Muscle layer of duodenum (tissue), 2 donors: ENCODE measurements around the gene XYLT1.

Experiments
- H3K27ac ChIP-seq: one replicate; pipeline ENCODE4 v1.7.0; 2013; ENCODE audit warnings: mild to moderate bottlenecking, low read length
- H3K27me3 ChIP-seq: one replicate; pipeline ENCODE4 v1.7.0; 2013; ENCODE audit warnings: low read depth, mild to moderate bottlenecking, control low read depth, low read length
- H3K36me3 ChIP-seq, 2 donors: one replicate each; pipeline ENCODE4 v1.7.0; 2013; ENCODE audit warnings: low read length in 2 of 2, control low read depth in 1 of 2, mild to moderate bottlenecking in 1 of 2; ENCODE audit not compliant: insufficient read depth in 2 of 2, control insufficient read depth in 1 of 2
- H3K4me1 ChIP-seq, 2 donors: one replicate each; pipeline ENCODE4 v1.7.0; 2013; ENCODE audit warnings: low read length in 2 of 2, mild to moderate bottlenecking in 2 of 2, control low read depth in 1 of 2, moderate library complexity in 1 of 2; ENCODE audit not compliant: insufficient read depth in 2 of 2, control insufficient read depth in 1 of 2
- H3K4me3 ChIP-seq, 2 donors: one replicate each; pipeline ENCODE4 v1.7.0; 2013; ENCODE audit warnings: low read length in 2 of 2, low read depth in 1 of 2, mild to moderate bottlenecking in 1 of 2
- H3K9me3 ChIP-seq, 2 donors: one replicate each; pipeline ENCODE4 v1.7.0; 2013; ENCODE audit warnings: low read length in 2 of 2, control low read depth in 1 of 2, mild to moderate bottlenecking in 1 of 2; ENCODE audit not compliant: control insufficient read depth in 1 of 2
- donor health status: healthy.

The XYLT1 gene

DNA sequence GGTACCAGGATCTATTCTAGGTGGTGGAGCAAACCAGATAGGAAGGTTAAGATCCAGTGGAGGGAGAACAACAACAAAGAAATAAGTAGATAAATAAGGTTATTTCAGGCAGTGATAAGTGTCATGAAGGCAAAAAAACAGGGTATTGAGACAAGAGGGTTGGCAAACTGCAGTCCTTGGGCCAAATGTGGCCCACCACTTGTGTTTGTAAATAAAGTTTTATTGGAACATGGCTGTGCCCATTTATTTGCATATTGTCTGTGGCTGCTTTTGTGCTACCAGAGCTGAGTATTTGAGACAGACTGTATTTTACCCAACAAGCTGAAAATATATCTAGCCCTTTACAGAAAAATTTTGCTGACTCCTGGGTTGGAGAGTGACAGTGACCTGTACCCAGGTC lies 361.3 kb downstream of the XYLT1 start:
- Histone ChIP-seq H3K4me1 (no peaks in the 10 kb centered on the region), H3K27me3 (no peaks in the 10 kb centered on the region), H3K36me3 (peaks cover 6 to 16% of the 10 kb centered on the region in 2 donors), H3K4me3 (no peak overlapping the region), H3K27ac (no peak overlapping the region), H3K9me3 (no peaks in the 10 kb centered on the region)

DNA sequence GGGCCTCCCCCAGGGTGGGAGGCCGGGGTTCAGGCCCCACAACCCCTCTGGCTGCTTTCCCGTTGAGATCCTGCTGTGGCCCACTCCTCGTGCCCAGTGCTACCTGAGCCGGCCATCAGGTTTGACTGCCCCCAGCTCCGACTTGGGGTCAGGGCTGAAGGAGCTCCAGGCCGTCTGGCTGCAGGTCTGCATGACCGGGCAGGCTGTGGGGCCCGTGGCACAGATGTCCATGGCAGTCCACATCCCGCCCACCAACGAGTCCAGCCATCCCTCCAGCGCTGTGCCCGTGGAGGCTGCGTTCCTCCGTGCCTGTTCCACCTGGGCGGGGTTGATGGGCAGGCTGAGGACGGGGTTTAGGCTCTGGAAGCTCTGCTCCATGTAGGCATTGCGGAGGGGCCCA lies 362.2 kb downstream of the XYLT1 start:
- no peaks in the 10 kb centered on the region for H3K27me3 ChIP-seq
- no peaks in the 10 kb centered on the region for H3K4me1 ChIP-seq
- H3K36me3 ChIP-seq = peaks cover 6 to 8% of the 10 kb centered on the region in 2 donors
- H3K4me3 ChIP-seq = no peak overlapping the region
- no peaks in the 10 kb centered on the region for H3K9me3 ChIP-seq
- no peak overlapping the region for H3K27ac ChIP-seq

- H3K4me1 ChIP-seq = no peaks in the 10 kb centered on the region
- H3K9me3 ChIP-seq = no peaks in the 10 kb centered on the region
- no peaks in the 10 kb centered on the region for H3K27me3 ChIP-seq
- H3K27ac ChIP-seq = no peak overlapping the region
- no peak overlapping the region for H3K4me3 ChIP-seq
- peaks cover 6 to 8% of the 10 kb centered on the region in 2 donors for H3K36me3 ChIP-seq
Observed at GRCh38 chr16:17107450-17107849, 363.3 kb downstream of the XYLT1 start.

DNA sequence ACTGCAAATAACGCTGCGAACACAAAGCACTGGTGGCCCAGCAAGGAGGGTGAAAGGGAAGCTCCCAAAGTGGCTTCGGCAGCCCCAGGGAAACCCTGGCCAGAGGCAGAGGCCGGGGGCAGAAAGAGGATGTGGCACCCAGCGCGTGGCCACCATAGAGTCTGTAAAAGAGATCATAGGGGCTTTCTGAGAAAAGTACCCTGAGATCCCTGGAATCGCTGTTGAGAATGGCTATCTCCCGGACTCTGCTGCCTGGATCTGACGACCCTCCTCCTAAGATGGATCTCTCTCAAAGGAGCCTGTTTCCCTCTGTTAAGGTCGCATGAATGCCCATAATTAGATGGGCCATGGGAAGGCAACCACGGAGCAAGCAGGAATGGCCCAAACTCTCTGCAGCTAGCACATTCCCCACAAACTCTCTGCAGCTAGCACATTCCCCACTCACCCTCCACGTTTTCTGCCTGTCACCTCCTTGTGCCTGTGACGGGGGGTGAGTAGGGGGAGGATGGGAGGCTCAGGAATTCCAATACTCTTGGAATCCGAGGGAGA lies 364.4 kb downstream of the XYLT1 start:
- H3K9me3 ChIP-seq = no peaks in the 10 kb centered on the region
- H3K4me3 ChIP-seq = no peak overlapping the region
- no peaks in the 10 kb centered on the region for H3K27me3 ChIP-seq
- peaks cover 6 to 8% of the 10 kb centered on the region in 2 donors for H3K36me3 ChIP-seq
- no peaks in the 10 kb centered on the region for H3K4me1 ChIP-seq
- no peak overlapping the region for H3K27ac ChIP-seq

DNA sequence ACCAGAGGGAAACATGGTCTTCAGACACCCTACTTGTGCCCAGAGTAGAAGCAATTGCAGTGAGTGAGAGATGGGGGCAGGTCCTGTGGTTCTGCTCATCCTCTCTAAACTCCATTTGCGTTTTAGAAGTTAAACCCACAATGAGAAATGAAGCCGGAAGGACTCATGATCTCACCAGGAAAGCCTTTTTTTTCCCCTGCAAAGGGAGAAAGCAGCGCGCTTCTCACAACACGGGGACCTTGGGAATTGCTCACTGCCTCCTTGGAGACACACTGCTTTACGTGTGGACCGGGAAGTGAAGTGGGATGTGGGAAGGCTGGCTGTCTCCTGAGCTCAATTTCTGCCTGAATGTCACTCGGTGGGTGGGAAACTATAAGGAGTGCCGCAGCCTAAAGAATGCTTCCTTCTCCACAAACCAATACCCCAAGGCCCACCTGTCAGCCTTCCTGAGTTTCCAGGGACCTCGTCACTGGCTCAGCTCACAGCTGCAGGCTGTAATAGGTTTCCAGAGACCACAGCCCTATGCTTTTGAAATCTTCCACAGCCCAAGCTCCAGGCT lies 365.4 kb downstream of the XYLT1 start:
- Histone ChIP-seq H3K4me3 (no peak overlapping the region), H3K9me3 (no peaks in the 10 kb centered on the region), H3K36me3 (peaks cover 6 to 8% of the 10 kb centered on the region in 2 donors), H3K27me3 (no peaks in the 10 kb centered on the region), H3K4me1 (no peaks in the 10 kb centered on the region), H3K27ac (no peak overlapping the region)

- H3K4me3 ChIP-seq = no peak overlapping the region
- H3K9me3 ChIP-seq = no peaks in the 10 kb centered on the region
- no peaks in the 10 kb centered on the region for H3K27me3 ChIP-seq
- no peak overlapping the region for H3K27ac ChIP-seq
- H3K36me3 ChIP-seq = peaks cover 6% of the 10 kb centered on the region in 2 donors
- no peaks in the 10 kb centered on the region for H3K4me1 ChIP-seq
Observed at GRCh38 chr16:17104654-17105053, 366.1 kb downstream of the XYLT1 start.

- Histone ChIP-seq H3K4me1 (no peaks in the 10 kb centered on the region), H3K27me3 (no peaks in the 10 kb centered on the region), H3K27ac (no peak overlapping the region), H3K9me3 (no peaks in the 10 kb centered on the region), H3K36me3 (no peaks in the 10 kb centered on the region), H3K4me3 (no peak overlapping the region)
Observed at GRCh38 chr16:17103216-17103615, 367.5 kb downstream of the XYLT1 start.

GRCh38 chr16:17101646-17102045 lies 369.1 kb downstream of the XYLT1 start:
- Histone ChIP-seq H3K27ac (no peak overlapping the region), H3K9me3 (no peaks in the 10 kb centered on the region), H3K4me1 (no peaks in the 10 kb centered on the region), H3K4me3 (no peak overlapping the region), H3K36me3 (no peaks in the 10 kb centered on the region), H3K27me3 (no peaks in the 10 kb centered on the region)

- Histone ChIP-seq H3K9me3 (no peaks in the 10 kb centered on the region), H3K27me3 (no peaks in the 10 kb centered on the region), H3K4me1 (no peaks in the 10 kb centered on the region), H3K4me3 (no peak overlapping the region), H3K27ac (no peak overlapping the region), H3K36me3 (no peaks in the 10 kb centered on the region)
Observed at GRCh38 chr16:17098685-17099084, 372.1 kb downstream of the XYLT1 start.

DNA sequence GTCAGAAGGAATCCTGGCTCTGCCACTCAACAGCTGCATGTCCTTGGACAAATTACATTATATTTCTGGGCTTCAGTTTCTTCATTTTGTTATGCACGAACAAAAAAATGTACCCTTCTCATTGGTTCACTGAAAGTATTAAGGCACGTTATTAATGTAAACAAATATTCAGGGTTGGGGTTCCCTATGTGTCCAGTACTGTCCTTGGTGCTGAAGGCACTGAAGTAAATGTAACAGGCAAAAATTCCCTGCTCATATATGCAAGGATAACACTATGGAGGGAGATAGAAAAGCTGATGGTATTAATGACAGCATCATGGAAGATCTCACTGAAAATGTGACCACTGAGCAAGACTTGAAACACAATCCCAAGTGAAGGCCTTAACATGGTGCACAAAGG lies 386.6 kb downstream of the XYLT1 start:
- Histone ChIP-seq H3K9me3 (no peaks in the 10 kb centered on the region), H3K27ac (no peak overlapping the region), H3K4me3 (no peak overlapping the region), H3K36me3 (no peaks in the 10 kb centered on the region), H3K27me3 (no peaks in the 10 kb centered on the region), H3K4me1 (no peaks in the 10 kb centered on the region)

- Histone ChIP-seq H3K4me3 (no peak overlapping the region), H3K9me3 (no peaks in the 10 kb centered on the region), H3K36me3 (no peaks in the 10 kb centered on the region), H3K4me1 (no peaks in the 10 kb centered on the region), H3K27ac (no peak overlapping the region), H3K27me3 (no peaks in the 10 kb centered on the region)
Observed at GRCh38 chr16:17083628-17084027, 387.1 kb downstream of the XYLT1 start.
